HepG2 (cell line): Measurements from ENCODE around the gene ZSCAN21. TPM values are rescaled to one million over a fixed set of nuclear protein-coding genes. Genes with fewer than 3 reads are reported as not detected.

ENCODE experiments used
- CCAR2 ChIP-seq: fragments of 200-400 bp; formaldehyde crosslinking; optimal IDR thresholded peaks from 2 replicates; pipeline ENCODE3; 2018; ENCODE audit warnings: low read depth, mild to moderate bottlenecking, low read length, moderate library complexity
- FLYWCH1 ChIP-seq: sonication (generic); formaldehyde crosslinking; IDR thresholded peaks from 2 replicates; pipeline ENCODE4 v1.8.1; 2023; ENCODE audit warnings: mild to moderate bottlenecking, missing genetic modification reagents
- GMEB1 ChIP-seq: sonication (generic); formaldehyde crosslinking; IDR thresholded peaks from 2 replicates; pipeline ENCODE4 v1.5.1; 2020; ENCODE audit warnings: missing genetic modification reagents, mild to moderate bottlenecking, borderline replicate concordance
- GMEB2 ChIP-seq: IDR thresholded peaks from 2 replicates; pipeline ENCODE4 v1.6.1; 2016; ENCODE audit warnings: missing biosample characterization, missing genetic modification reagents, low read depth
- HINFP ChIP-seq: sonication (generic); formaldehyde crosslinking; IDR thresholded peaks from 2 replicates; pipeline ENCODE4 v1.4.0; 2020; ENCODE audit warnings: low read depth, mild to moderate bottlenecking, missing genetic modification reagents
- IKZF1 ChIP-seq: fragments of 450-650 bp; IDR thresholded peaks from 2 replicates; pipeline ENCODE4 v1.7.1; 2016
- JUND ChIP-seq: sonication (generic); formaldehyde crosslinking; IDR thresholded peaks from 2 replicates; pipeline ENCODE4 v1.8.0; 2022; ENCODE audit warnings: mild to moderate bottlenecking, missing genetic modification reagents
- NCOA1 ChIP-seq: sonication (generic); formaldehyde crosslinking; IDR thresholded peaks from 2 replicates; pipeline ENCODE4 v1.9.0; 2021; ENCODE audit warnings: missing genetic modification reagents
- NPAS2 ChIP-seq: sonication (generic); formaldehyde crosslinking; IDR thresholded peaks from 2 replicates; pipeline ENCODE4 v1.8.0; 2022; ENCODE audit warnings: mild to moderate bottlenecking, missing genetic modification reagents, borderline replicate concordance
- REL ChIP-seq: sonication (generic); formaldehyde crosslinking; conservative IDR thresholded peaks from 2 replicates; pipeline ENCODE4 v1.8.0; 2022; ENCODE audit warnings: mild to moderate bottlenecking, missing genetic modification reagents, moderate library complexity
- SIX4 ChIP-seq: sonication (generic); formaldehyde crosslinking; IDR thresholded peaks from 2 replicates; pipeline ENCODE4 v1.4.0; 2020; ENCODE audit warnings: missing genetic modification reagents
- SMARCC2 ChIP-seq: fragments of 450-650 bp; IDR thresholded peaks from 2 replicates; pipeline ENCODE4 v1.6.1; 2017; ENCODE audit warnings: antibody characterized with exemption, mild to moderate bottlenecking
- SRSF4 ChIP-seq: fragments of 200-400 bp; formaldehyde crosslinking; IDR thresholded peaks from one replicate; pipeline ENCODE4 v1.6.1; 2018; ENCODE audit warnings: mild to moderate bottlenecking, low read depth, low read length, moderate library complexity; ENCODE audit not compliant: poor library complexity, severe bottlenecking
- ZNF768 ChIP-seq: sonication (generic); formaldehyde crosslinking; IDR thresholded peaks from 2 replicates; pipeline ENCODE4 v1.4.0; 2020; ENCODE audit warnings: missing genetic modification reagents
- polyA plus RNA-seq, 8 experiments: library from polyadenylated mRNA; depleted of rRNA in 3 of 8; stranded (reverse) in 7 of 8; unstranded in 1 of 8; fragments of >200 nt; fragmentation: Illumina TruSeq in 4 of 8; extraction: Trizol in 4 of 8; gene quantifications; 2 replicates each; pipeline versions ENCODE4 v1.2.1 to v1.2.3, GENCODE V29; 2011 to 2016; ENCODE audit warnings: low read depth in 4 of 8, missing spikeins in 1 of 8, mixed read lengths in 1 of 8; ENCODE audit not compliant: insufficient read depth in 1 of 8
- total RNA-seq, 5 experiments: library from RNA; depleted of rRNA; stranded (reverse); fragments of >200 nt; fragmentation: Illumina TruSeq; extraction: Trizol; gene quantifications; 2 replicates each; pipeline ENCODE4 v1.2.3, GENCODE V29; 2016; ENCODE audit warnings: low read depth in 1 of 5
- TF ChIP-seq, protein P1 (sequence below): sonication (generic); formaldehyde crosslinking; IDR thresholded peaks from 2 replicates; pipeline ENCODE4 v1.9.0; 2021; ENCODE audit warnings: missing genetic modification reagents, mild to moderate bottlenecking, borderline replicate concordance
- TF ChIP-seq, protein P2 (sequence below): sonication (generic); formaldehyde crosslinking; IDR thresholded peaks from 2 replicates; pipeline ENCODE4 v1.5.0; 2020; ENCODE audit warnings: missing genetic modification reagents, mild to moderate bottlenecking, borderline replicate concordance

Gene ZSCAN21
- total and polyA plus RNA-seq, 2 of the 13 experiments (the other 11 are each of a cell fraction or from before 2014, with no cell fraction given), result 7.0 to 10.0 TPM

GRCh38 chr7:100015232-100016214 lies 34.1 kb upstream of the ZSCAN21 start, which contains the start of gene ZKSCAN1 (continued):
- no peak for TF ChIP-seq REL (CRISPR knock-in tag)
- TF ChIP-seq SRSF4, result no peak
- TF ChIP-seq JUND (CRISPR knock-in tag), result peak; percentile 82
- no peak for TF ChIP-seq IKZF1
- TF ChIP-seq HINFP (CRISPR knock-in tag), result no peak
- TF ChIP-seq NPAS2 (CRISPR knock-in tag), result no peak
- peak; percentile 33; the same call in 1 of the 2 replicates for TF ChIP-seq GMEB1
- TF ChIP-seq NCOA1 (CRISPR knock-in tag), result peak; percentile 41; the same call in 1 of the 2 replicates
- TF ChIP-seq ZNF768 (CRISPR knock-in tag), result 0 out of 2 replicates have a peak, but pooled peaks have one; percentile 59
- TF ChIP-seq SMARCC2, result no peak
- no peak for TF ChIP-seq FLYWCH1
- TF ChIP-seq, protein P1, sequence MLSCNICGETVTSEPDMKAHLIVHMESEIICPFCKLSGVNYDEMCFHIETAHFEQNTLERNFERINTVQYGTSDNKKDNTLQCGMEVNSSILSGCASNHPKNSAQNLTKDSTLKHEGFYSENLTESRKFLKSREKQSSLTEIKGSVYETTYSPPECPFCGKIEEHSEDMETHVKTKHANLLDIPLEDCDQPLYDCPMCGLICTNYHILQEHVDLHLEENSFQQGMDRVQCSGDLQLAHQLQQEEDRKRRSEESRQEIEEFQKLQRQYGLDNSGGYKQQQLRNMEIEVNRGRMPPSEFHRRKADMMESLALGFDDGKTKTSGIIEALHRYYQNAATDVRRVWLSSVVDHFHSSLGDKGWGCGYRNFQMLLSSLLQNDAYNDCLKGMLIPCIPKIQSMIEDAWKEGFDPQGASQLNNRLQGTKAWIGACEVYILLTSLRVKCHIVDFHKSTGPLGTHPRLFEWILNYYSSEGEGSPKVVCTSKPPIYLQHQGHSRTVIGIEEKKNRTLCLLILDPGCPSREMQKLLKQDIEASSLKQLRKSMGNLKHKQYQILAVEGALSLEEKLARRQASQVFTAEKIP, result no peak
- TF ChIP-seq SIX4 (CRISPR knock-in tag), result no peak
- TF ChIP-seq CCAR2, result no peak
- TF ChIP-seq GMEB2 (CRISPR knock-in tag), result no peak
- TF ChIP-seq, protein P2, sequence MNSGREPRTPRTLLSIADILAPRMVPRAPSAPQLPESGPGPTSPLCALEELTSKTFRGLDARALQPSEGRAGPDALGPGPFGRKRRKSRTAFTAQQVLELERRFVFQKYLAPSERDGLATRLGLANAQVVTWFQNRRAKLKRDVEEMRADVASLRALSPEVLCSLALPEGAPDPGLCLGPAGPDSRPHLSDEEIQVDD (CRISPR knock-in tag), result peak; percentile 31; the same call in 1 of the 2 replicates
